NCI-H82 treated with DMSO at 0.1 percent for 48 hours (cell line): ENCODE results near the gene HPF1.
"Not testable (repeated sequence)": the region's sequence is repeated elsewhere in the genome, so short reads cannot be mapped to it uniquely, and the experiment has no call there.

Experiments
- DNase-seq: peaks from one replicate; lab custom pipeline; 2025; ENCODE audit not compliant: unreplicated experiment; lab: John Stamatoyannopoulos, UW

Gene HPF1

GRCh38 chr4:169741569-169741968 lies 16.2 kb downstream of the HPF1 start:
- no peak for DNase-seq

- DNase-seq: not testable (repeated sequence)
These were observed 19.1 kb downstream of the HPF1 start for GRCh38 chr4:169738604-169739003.

- DNase-seq: no peak
These were observed 27.2 kb downstream of the HPF1 start for GRCh38 chr4:169730564-169730963.

- no peak for DNase-seq
These were observed 30.1 kb downstream of the HPF1 start for GRCh38 chr4:169727616-169728015.

- no peak for DNase-seq
These were observed 33.5 kb downstream of the HPF1 start for GRCh38 chr4:169724260-169724659.

DNA sequence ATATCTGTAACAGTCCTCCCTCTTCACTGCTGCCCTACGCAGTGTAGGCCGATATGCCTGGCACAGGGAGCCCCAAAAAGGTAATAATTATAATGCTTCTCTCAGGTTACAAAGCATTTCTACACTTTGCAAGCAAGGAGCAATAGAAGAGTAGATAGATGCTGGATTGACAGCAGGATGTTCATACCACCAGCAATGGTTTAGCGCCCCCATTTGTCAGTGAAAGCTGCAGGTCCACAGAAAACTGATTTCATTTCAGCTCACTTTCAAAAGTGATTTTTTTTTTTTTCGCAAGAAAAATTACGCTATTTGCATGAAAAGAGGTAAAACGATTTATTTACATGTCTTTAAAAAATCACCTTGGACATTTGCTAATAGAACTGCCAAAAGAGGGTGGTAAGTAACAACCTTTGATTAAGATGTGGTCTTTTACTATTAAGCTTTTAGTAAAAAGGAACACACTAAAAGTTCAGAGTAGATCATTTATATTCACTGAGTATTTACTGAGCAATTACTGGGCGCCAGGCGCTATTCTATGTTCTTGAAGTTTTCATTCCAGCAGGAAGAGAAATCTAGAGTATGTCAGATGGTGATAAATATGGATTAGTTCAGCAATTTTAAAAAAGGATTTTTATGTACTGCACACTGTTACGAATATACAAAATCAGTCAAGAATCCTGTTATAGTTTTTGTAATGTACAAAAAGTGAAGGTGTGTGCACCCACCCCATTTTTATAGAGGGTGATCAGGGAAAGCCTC lies 34.4 kb downstream of the HPF1 start:
- DNase-seq: no peak

DNA sequence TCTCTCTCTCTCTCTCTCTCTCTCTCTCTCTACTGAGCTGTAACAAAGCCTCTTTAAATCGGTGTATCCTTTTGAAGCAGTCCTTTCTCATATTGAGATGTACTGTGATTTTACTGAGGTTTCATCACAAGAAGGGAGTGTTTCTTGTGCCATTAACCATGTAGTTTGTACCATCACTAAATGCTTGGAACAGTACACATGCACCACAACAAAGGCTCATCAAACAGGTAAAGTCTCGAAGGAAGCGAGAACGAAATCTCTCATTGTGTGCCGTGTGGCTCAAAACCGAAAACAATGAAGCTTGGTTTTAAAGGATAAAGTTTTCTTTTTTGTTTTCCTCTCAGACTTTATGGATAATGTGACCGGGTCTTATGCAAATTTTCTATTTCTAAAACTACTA lies 37.2 kb downstream of the HPF1 start:
- DNase-seq: no peak

DNA sequence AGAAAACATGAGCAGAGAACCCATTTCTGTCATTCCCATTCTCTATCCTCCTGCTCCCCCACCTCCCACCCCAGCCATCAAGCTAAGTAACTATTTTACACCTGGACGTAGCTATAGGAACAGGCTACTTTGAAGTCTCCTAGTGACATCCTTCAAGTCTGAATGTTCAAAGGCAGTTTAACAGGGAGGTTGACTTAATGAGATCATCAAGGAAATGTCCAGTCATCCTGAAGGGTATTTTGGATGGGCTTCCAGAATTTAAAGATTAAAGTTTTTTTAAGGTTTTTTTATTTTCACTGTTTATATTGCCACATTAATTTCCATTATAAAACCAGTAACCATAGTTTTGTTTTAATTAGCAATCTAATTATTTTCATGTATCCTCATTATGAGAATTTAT lies 41.1 kb downstream of the HPF1 start:
- DNase-seq: no peak

GRCh38 chr4:169715826-169716225 lies 41.9 kb downstream of the HPF1 start:
- DNase-seq: no peak

GRCh38 chr4:169707958-169708643 lies 49.6 kb downstream of the HPF1 start:
- no peak for DNase-seq

DNA sequence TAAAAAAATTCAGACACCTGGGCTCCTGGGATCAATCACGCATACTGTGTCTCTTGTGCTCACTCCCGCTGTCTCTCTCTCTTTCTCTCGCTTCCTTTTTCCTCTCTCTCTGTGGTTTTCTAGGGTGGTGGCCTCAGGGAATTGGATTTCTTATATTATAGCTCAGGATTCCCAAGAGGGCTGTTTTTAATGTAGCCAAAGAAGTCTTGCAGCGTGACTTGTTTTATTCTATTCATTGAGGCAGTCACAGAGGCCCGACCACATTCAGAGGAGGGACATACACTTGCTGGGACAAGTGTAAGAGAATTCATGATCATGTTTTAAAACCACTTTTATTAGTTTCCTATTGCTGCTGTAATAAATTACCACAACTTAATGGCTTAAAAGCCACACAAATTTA lies 59.4 kb downstream of the HPF1 start:
- DNase-seq: no peak

GRCh38 chr4:169690787-169691186 lies 67.0 kb downstream of the HPF1 start:
- DNase-seq: no peak

DNA sequence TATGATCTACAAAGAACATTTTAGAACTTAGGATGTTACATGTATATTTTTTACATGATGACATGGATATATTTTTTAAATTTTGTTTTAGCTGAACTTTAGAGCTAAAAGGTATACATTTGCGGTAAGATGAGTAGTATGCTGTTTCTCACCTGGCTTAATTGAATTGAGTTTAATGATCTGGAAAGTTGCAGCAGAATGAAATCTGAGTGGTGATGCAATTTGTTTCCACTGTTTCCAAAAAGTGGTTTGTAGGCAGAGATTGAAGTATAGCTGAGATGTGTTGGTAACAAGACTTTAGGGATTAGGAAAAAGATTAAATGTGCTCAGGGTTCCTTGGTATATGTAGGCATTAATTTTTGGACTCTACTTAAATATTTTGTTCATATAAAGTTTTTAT lies 68.1 kb downstream of the HPF1 start:
- DNase-seq: no peak

DNA sequence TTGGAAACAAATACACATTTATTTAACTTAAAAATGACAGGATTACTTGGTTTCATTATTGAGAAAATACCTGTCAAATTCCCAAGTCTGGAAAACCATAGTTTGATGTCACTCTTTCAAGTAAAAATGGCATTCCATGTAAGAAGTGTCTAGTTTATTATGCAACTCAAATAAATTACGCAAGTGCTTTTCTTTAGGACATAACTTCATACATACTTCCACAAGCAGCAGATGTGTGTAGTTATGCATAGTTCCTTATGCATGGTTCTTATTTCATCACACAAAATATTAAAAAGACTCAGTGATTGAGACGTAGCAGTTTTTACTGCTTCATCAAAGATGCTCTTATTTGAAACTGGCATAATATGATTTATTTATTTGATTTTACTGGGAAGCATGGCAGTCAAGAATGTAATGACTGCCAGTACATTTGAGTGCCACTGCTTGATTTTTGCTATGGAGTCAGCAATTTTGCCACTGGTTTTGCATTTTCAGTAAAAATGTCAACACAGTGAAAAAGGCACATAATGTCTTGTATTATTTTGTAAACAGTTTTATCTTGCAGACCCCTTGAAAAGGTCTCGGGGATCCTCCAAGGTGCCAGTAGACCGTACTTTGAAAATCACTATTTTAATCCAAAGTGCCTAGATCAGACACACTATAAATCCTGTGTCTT lies 75.2 kb downstream of the HPF1 start:
- no peak for DNase-seq
